22Rv1 (cell line): Measurements from ENCODE around the gene FAM13C.

Experiments
- H3K27ac ChIP-seq: fragments of 450-650 bp; 2 replicates; pipeline ENCODE4 v1.5.1; 2017
- ZFX ChIP-seq: fragments of 450-650 bp; IDR thresholded peaks from 2 replicates; pipeline ENCODE4 v1.6.1; 2017; ENCODE audit warnings: antibody characterized with exemption, borderline replicate concordance
- TF ChIP-seq, protein P1 (sequence below): fragments of 450-650 bp; IDR thresholded peaks from 2 replicates; pipeline ENCODE4 v1.5.1; 2017; ENCODE audit warnings: mild to moderate bottlenecking

FAM13C gene

DNA sequence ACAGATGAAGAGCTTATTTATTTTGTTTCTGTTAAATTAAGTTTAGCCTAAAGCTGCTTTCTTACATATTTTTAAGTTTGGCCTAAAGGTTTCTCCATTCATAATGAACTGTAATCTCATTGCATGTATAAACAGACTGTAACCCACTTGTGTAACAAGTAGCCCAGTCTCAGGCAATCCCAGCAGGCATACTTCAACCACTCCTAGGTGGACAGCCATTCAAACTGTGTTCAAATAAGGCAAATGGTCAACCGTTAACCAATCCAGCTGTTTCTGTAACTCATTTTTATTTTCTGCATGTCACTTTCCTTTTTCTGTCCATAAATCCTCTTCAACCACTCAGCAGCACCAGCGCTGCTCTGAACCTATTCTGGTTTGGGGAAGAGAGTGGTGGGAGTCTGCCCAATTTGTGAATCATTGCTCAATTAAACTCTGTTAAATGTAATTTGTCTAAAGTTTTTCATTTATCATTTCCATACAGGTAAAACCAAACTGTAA, 150.0 kb downstream of the FAM13C start:
- no peak overlapping the region for H3K27ac ChIP-seq
- TF ChIP-seq, protein P1, sequence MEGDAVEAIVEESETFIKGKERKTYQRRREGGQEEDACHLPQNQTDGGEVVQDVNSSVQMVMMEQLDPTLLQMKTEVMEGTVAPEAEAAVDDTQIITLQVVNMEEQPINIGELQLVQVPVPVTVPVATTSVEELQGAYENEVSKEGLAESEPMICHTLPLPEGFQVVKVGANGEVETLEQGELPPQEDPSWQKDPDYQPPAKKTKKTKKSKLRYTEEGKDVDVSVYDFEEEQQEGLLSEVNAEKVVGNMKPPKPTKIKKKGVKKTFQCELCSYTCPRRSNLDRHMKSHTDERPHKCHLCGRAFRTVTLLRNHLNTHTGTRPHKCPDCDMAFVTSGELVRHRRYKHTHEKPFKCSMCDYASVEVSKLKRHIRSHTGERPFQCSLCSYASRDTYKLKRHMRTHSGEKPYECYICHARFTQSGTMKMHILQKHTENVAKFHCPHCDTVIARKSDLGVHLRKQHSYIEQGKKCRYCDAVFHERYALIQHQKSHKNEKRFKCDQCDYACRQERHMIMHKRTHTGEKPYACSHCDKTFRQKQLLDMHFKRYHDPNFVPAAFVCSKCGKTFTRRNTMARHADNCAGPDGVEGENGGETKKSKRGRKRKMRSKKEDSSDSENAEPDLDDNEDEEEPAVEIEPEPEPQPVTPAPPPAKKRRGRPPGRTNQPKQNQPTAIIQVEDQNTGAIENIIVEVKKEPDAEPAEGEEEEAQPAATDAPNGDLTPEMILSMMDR = no peak
- TF ChIP-seq ZFX = no peak

DNA sequence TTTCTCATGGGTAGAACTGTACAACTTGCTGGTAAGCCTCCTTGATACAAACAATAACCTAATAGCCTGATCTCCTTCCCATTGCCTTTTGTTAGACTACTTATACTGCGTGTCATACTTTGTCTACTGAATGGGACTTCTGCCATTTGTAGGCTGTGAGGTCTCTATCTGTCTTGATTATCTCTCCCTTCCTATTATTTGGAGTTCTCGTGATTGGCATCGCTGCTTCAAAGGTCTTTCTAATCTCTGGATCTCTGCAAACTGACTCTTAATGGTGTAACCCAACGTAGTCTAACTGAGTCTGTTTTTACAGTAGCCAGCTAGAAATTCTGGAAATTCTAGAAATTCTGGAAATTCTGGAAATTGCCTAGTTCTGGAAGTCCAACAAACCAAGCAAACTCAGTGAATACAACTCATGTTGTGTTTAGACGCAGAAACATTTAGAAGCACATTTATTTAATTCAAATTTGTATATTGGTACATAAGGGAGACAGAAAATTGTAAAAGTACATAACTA, 156.1 kb downstream of the FAM13C start:
- H3K27ac ChIP-seq = no peak overlapping the region

More for the DNA sequence above, 156.1 kb downstream of the FAM13C start:
- TF ChIP-seq, protein P1 = no peak
- TF ChIP-seq ZFX = no peak
